CD4-positive, alpha-beta T cell treated with Interferon alpha-2 for 1 hour (primary cell): ENCODE data around the gene MYOM1.

Experiments used
- DNase-seq, 2 donors: peaks; one replicate each; pipeline ENCODE4 v3.0.0-alpha.2; 2020 to 2022

Gene MYOM1

DNA sequence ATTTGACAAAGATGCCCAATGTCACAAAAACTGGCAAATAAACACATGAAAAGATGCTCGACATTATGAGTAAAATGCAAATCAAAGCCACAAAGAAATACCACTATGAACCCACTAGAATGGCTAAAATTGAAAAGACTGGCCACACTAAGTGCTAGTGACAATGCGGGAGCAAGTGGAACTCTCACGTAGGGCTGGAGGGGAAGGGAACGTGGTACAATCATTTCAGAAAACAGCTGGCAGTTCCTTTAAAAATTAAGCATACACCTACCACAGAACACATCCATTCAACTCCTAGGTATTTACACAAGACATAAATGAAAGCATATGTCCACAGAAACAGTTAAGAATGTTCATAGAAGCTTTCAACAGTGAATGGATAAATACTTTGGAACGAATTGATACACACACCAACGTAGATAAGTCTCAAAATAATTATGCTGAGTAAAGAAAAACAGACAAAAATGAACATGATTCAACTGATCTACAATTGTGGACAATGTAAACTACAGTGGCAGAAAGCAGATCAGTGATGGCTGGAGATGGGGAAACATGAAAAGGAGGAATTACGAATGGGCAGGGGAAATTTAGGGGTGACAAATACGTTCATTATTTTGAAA is 71.7 kb downstream of the MYOM1 start:
- no peak for DNase-seq

GRCh38 chr18:3140986-3141639 is 78.7 kb downstream of the MYOM1 start:
- no peak for DNase-seq

DNA sequence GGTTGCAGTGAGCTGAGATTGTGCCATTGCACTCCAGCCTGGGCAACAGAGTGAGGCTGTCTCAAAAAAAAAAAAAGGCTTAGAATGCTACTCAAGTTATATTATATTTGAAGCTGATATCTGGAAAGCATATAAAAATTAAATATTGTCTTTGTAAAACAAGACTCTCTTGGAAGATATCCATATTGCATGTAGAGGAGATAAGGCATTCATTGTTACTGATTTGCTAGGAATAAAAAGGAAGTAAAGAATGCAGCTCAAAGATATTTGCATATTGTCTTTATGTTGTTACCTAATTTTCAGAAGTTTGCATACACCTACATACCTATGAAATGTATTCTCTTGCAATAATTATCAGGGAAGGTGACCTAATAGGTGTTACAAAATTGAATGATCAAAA is 79.4 kb downstream of the MYOM1 start:
- DNase-seq = no peak

- DNase-seq = no peak
These were observed 80.4 kb downstream of the MYOM1 start for GRCh38 chr18:3139406-3139805.

DNA sequence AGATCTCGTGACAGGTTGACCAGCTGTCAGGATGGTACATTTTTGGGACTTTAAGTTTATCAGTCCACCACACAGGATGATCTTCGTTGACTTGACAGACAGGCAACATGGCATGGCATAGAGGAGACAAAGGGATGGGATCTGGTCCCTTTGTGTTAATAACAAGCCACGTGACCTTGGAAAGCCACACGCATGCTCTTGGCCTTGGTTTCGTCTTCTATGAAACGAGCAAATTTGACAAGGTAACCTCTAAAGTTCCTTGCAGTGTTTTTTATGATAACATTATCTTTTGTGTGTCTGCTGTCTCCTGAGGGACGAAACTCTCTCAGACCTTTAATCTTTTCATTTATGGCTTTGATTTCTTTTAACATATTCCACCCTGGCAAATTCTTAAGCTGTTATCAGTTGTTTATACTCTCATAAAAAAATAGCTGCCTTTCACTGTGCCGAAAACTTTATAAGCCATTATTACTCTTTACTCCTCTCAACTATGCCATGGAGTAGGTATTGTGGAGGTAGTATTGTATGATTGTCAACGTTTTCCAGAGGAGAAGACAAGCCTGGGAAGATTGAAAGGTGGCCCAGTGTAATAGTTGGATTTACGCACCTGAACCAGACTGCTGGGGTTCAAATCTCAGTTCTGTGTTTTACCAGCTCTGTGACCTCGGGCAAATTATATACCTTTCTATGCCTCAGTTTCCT is 81.3 kb downstream of the MYOM1 start:
- no peak for DNase-seq

DNA sequence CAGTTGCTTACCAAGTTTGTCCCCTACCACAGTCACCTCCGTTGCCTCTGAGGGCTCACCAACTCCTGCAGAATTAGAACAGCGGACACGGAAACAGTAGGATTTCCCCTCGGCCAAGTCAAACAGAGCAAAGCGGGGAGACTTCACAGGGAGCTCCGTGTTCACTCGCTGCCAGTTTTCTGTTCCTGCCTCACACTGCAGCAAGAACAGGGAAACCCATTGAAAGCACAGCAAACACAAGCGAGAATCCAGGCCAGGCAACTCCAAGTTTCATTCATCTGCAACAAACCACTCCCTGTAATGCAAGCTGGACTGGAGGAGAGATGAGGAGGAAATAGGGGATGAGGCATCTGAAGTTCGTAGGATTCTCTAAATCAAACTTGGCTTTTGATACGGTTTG is 84.2 kb downstream of the MYOM1 start:
- DNase-seq = no peak

DNA sequence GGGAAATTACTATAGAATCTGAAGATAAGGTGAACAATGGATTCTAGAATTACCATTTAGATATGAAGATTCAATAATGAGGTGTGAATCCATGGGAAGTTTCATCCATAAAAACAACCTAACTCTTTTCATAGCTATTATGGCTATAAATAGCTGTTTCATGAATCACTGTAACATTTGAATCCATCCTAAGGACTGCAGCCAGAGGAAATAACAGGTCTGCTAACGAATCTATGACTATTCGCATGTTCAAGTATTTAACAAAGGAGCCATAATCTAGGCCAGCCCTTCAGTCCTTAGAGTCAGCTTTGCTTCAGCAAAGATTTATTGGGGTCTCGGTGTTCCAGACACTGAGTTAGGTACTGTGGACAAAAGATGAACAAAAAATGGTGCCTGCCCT is 87.1 kb downstream of the MYOM1 start:
- no peak for DNase-seq

DNA sequence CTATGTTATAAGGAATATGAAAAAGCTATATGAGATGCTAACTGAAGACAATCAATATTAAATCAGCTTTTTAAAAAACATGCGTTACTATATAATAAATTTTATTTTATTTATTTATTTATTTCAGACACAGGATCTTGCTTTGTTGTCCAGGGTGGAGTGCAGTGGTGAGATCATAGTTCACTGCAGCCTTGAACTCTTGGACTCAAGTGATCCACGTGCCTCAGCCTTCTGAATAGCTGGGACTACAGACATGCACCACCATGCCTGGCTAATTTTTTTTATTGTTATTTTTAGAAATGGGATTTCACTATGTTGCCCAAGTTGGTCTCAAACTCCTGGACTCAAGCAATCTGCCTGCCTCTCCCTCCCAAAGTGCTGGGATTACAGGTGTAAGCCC is 89.4 kb downstream of the MYOM1 start:
- DNase-seq = no peak

DNA sequence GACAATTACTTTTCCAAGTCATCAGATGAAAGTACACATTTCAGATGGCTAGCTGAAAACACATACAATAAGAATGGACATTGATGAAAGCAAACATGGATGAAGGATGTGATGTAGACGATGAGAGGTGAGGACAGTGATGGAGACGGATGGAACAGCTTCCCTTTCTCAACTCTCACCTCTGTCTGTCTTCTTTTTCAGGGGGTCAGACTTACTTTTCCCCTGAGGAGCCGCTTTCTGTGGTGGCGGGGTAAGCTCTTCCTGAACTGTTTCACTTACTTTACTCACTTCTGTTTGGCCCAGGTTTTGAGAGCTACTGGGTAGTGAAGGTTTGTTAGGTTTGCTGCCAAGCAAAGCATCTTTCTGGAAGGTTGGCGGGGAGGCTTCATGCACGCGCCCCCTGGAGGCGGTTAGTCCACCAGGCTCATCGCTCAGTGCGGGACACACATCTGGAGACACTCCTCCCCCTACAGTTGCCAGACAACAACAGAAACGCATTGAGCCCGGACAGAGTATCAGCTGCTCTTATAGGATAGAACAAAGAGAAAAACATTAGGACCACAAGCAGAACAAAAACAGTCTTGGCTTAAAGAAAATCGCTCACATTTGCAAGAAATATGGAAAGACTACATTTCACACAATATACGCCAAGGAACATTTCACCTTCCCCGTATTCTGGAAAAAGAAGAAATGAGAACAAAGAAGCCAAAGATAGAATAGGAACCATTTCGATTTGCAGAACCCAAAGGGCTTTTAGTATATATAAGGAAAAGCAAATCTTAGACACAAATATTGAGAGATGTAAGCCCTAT is 90.5 kb downstream of the MYOM1 start:
- DNase-seq = peak; percentile 77 to 83

GRCh38 chr18:3126457-3127097 is 93.2 kb downstream of the MYOM1 start:
- DNase-seq = no peak

- no peak for DNase-seq
These were observed 94.9 kb downstream of the MYOM1 start for GRCh38 chr18:3124822-3125221.

DNA sequence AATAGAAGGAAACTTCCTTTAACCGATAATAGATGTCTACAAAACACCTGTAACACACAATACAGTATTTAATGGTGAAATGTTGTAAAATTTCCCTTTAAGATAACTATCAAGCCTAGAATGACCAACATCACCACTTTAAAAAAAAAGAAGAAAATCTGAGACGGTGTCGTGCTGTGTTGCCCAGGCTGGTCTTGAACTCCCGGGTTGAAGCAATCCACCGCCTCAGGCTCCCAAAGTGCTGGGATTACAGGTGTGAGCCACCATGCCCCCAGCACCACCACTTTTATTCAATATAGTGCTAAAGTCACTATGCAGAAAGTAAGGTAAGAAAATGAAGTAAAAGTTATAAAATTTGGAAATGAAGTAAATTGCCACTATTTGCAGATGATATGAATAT is 96.9 kb downstream of the MYOM1 start:
- no peak for DNase-seq

GRCh38 chr18:3121259-3121658 is 98.5 kb downstream of the MYOM1 start:
- no peak for DNase-seq

DNA sequence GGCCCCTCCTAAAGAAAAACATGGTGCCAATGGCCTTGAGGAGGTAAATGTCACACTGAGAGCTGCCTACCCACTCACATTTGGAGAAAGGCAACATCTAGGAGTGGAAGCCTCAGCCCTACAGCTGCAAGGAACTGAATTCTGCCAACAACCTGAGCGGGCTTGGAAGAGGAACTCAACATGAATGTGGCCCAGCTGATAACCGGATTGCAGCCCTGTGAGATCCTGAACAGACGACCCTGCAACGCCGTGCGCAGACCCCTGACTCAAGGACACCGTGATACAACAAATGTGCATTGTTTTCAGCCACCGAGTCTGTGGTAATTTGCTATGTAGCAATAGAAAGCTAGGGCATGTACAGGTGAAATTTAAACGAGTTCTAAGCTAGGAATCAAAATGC is 99.4 kb downstream of the MYOM1 start:
- no peak for DNase-seq

DNA sequence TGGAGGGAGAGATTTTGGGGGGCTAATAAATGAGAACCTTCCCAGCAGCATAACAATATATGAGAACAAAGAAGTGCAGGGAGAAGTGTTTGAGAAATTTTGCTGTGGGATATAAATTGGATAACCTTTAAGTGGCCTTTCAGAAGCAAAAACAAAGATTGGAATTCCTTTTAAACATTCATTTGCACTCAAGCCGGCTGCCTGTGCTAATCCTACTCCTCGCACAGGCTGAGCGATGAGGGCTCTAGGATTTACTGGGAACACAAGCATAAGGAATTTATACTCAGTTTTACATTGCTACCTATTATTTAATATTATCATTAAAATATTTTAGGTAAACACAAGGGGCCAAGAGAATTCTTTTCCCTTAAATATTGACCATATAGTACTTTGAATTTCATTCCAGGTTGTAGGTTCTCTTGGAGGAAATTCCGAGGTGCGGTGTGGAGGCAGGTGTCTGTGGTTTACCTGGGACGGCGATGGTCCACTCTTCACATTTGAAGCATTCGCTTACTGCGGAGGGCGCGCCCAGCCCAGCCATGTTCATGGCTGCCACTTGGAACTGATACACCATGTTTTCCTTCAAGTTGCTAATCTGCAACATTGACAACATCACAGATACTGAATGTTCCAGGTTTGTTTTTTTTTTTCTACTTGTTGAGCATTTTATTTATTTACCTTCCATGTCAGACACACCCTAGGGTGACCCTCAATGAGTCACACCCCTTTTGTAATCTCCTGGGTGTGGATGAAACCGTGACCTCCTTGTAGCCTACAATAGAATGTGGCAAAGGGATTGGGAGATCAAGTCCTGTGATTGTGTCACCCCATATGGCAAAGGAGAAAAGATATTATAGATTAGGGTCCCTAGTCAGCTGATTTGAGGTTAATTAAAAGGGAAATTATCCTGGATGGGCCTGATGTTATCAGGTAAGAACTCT is 100.1 kb downstream of the MYOM1 start:
- no peak for DNase-seq

- no peak for DNase-seq
These were observed 101.4 kb downstream of the MYOM1 start for GRCh38 chr18:3118195-3119010.

DNA sequence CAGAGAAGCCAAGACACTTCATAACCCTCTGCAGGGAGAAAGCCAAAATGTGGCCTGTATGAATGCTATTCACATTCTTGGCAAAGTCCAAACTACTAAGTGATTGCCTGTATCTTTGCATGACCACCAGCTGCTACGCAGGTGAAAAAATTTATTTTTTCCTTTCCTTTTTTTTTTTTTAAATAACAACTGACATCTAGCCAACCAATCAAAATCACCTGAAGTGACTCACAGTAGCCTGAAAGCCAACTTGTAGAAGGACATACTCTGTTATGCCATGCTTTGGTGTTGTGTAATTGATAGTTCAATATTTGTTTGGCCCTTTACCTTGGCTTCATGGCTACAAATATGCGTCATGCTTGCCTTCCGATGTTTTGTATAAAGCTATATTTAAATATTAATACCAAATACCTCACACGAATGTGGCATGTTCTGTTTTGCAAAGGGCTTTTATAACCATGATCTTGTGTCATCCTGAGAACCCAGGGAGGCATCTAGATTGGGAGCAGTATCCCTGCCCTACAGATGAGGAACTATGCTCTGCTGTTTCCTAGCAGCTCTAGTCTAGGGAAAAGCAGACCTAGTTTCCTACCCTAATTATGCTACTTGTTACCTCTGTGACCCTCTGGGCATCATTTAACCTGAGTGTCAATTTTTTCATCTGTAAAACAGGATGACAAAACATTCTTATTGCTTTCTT is 102.1 kb downstream of the MYOM1 start:
- DNase-seq = no peak

DNA sequence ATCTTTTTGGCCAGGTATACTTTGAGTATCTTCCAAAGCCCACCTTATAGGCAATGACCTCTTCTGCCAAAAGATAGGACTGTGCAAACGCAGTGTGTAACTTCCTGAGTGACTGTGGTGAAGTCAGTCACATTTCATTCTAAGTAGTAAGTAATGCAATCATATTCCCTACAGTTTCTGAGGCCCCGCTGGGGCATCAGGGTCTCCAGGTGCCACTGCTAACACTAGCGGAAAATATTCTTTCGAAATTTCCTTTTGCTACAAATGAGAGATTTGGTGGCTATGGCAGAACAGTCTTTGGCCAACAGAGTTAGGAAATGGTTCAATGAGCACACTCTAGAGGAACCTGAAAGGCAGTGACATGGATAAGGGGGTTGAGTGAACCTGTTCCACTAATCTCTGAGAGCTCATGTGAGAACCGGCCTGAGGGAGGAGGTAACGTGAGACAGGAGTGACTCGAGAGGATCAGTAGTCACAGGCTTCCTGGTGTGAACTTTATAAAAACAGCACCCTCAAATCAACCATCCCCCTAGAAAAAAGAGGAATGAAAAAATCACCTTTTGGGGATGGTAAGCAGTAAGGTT is 104.2 kb downstream of the MYOM1 start:
- DNase-seq = no peak

- DNase-seq = no peak
These were observed 105.3 kb downstream of the MYOM1 start for GRCh38 chr18:3114451-3114850.

DNA sequence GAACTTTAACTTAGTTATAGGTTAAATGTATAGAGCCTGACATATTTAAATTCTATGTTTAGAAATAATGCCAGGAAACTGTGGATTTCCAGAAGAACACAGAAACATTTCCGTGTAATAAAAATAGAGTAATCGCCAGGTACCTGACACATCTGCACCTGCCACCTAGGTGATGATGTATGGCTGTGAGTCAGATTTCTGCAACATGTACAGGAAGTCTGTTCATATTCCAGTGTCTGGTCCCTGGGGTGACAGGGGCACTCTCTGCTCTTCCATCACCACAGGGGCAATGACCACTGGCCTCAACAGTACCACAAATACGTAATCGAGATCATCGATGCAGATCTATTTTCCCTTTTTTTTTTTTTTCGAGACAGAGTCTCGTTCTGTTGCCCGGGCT is 105.7 kb downstream of the MYOM1 start:
- no peak for DNase-seq
